GM18498 (cell line): ENCODE data around the gene CDC42EP5.
"Not testable (repeated sequence)": the region's sequence is repeated elsewhere in the genome, so short reads cannot be mapped to it uniquely, and the experiment has no call there.

Experiments used
- ATAC-seq: cut with Tn5 transposase; IDR thresholded peaks from one replicate; pipeline ENCODE4 v1.9.1; 2021; ENCODE audit warnings: mild to moderate bottlenecking, moderate library complexity; ENCODE audit not compliant: unreplicated experiment

Gene CDC42EP5, protein sequence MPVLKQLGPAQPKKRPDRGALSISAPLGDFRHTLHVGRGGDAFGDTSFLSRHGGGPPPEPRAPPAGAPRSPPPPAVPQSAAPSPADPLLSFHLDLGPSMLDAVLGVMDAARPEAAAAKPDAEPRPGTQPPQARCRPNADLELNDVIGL

DNA sequence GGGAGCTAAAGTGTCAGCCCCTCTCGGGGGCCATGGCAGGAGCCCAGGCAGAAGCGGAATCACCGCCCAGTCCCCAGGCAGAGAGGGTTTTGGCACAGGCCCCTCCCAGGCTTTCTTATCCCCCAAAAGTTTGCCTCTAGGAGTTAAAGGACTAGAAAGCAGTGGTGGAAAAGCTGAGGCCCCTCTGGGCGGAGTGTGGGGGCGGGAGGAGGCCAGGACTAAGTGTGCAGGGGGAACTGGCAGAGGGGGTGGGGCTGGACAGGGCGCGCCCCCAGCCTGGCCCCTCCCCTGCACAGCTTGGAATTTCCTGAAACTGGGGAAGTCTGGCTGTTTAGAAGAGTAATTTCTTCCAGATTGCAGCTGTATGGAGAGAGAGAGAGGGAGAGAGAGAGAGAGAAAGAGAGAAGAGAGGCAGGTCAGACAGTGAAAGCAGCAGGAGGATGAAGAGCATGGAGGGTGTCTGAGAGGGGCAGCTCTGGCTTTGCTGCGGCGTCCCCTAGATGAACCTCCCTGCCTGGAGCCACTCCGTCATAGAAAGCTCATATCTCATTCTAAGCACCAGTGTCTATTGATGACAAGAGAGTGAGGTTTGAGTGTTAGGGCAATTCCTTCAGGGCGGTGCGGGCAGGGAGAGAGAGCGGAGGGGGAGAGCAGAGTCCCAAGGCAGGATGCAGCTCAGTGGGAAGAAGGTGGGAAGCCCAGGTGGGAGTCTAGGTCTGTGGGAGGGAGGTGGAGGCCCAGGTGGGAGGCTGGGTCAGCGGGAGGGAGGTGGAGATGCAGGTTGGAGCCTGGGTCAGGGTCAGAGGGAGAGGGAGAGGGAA, at the start of gene CDC42EP5:
TSS of gene CDC42EP5 (minus strand) at position 226 of the 821 bp plus-strand sequence. CDS start 7,749 bp downstream, outside the sequence.
- no peak for ATAC-seq

DNA sequence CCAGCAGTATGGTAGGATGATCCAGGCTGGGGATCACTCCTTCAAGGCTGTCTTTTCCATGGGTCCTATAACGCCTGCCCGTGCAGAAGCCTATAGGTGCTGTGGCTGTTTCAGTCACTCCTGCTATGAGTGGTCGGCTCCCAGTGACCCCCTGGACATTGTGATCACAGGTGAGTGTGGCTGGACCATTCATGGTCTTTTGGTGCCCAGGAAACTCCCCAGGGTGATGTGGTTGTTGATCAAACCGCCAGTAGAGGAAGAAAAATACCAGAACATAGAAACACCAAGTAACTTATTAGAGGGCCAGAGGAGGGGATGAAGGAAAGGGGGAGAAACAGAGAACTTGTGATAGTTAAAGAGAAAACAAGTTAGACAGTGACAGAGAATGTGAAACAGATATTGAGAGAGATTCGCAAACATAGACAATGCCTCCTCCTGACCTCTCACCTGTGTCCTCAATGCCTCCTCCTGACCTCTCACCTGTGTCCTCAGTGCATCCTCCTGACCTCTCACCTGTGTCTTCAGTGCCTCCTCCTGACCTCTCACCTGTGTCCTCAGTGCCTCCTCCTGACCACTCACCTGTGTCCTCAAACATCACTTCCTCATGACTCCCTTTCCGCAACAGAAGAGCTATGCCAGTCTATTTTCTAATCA, 48.9 kb upstream of the CDC42EP5 start:
- no peak for ATAC-seq

DNA sequence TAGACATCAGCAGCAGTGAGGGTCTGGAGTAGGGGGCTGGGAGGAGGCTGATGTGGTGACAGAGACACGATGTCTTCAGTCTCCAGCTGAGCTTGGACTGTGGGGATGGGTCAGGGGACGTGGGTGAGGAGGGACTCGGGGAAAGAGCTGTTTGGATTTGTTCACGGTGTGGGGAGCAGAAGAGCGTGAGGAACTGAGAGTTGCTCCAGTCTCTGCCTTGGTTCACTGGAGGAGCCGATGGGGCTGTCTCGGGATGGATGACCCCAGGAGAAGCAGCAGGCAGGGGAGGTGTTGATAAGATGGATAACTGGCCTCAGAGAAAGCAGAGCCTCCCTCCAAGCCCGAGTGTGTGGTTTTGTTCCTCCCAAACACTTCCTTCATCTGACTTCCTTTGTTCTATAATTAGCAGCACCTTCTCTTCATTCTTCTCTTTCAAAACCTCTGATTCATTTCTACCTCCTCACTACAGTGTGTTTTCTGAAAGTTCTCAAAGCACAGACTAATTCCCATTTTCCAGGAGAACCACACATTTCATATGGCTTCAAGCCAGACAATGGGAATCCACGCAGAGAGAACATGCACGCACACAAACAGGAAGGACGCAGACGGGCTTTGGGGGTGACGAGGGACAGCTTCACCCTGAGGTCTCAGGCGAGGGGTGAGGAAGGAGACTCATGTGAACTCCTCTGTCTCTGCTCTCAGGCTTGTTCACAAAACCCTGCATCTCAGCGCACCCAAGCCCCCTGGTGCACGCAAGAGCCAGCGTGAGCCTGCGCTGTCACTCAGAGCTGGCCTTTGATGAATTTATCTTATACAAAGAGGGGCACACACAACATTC, 48.1 kb upstream of the CDC42EP5 start:
- ATAC-seq, result no peak

DNA sequence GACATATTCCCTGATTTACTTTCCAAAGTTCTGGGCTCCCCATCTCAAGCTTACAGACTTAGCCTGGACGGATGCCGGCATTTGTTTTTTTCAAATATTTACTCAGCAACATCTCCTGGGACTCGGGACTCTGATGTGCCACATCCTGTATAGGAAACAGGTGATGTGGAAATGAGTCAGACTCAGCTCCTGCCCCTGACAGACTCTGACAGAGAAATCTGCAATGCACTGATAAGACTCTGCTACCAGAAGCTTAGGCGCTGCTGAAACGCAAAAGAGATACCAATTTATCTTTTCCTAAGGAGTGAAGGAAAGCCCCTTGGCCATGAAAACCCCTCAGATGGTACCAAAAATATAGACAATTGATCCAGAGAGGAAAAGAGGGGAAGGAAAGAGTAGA, 45.7 kb upstream of the CDC42EP5 start:
- peak; percentile 48 for ATAC-seq

DNA sequence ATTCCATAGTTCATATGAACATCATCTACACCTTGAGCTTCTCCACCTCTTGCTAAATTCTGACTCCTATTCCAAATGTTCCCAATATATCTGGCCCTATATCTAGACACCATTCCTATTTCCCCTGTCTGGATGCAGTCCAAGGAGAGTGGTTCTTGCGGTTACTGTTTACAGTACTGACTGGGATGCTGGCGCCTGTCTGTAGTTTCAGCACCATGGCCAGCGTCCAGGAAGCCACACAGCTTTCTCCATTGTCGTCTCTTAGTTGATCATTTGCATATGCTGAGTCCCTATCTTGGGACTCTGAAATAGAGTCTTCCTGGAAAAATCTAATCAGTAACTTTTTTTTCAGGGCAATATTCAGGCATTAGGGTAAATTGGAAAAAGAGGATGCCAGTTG, 44.4 kb upstream of the CDC42EP5 start:
- no peak for ATAC-seq

DNA sequence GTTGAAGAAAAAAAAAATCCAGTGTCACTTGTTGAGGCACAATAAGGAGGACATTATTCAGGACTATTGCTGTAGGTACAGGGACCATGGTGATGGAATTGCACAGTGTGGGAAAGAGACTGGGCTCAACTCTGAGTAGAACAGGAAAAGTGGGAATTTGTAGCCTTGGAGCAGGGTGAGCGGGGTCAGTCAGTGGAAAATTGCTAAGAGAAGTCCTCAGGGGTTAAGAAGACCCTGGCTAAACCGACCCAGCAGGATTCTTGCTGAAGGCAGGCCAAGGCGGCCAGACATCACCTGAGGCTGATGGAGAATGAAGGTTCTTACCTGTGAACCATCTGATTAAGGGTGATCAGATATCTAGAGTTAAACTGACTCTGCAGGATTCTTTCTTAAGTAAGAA, 42.1 kb upstream of the CDC42EP5 start:
- no peak for ATAC-seq

DNA sequence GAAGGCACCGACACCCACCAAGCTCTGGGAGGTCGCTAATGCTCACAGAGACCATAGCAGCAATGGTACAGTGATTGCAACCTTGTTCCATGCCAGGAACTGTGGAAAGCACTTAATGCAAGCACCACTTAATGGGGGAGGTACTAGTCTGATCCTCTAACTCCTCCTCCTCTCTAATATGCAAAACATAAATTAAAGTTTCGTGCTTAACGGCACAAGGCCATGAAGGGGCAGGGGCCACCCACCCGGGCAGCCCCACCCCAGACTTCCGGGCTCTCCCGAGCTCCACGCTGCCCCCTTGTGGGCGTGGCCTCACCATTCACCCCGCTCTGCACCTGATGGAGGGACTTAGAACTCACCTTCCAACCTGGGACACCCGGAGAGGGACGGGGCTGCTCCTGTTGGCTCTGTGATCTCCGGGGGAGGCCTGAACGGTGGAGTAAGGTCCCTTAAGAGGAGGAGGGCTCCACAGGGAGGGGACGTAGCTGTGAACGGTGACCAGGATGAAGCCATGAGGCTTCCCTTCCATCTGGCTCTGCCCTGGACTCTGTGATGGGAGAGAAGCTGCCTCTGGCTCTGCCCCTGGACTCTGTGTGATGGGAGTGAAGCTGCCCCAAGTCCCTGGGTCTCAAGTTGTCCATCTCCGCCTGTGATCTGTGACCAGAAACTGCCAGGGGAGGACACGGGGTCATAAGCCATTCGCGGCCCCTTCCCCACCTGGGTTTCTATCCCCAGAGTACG, 36.3 kb upstream of the CDC42EP5 start:
- ATAC-seq, result not testable (repeated sequence)

DNA sequence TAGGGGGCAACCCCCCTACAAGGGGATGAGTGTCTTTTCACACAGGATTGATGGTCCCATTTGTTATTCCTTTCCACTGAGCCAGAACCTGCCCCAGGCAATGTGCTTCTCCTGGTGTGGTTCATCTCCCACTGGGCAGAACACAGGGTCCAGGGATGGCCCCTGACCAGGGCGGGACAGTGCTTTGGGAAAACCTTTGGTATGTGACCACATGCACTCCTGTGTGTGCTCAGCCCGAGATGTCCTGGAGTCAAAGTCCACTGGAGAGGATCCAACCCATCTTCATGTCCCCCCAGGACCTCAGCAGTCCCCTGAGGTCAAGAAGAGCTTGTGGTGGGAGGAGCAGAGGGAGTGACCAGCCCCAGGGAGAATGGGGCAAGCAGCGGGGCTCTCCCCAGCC, 35.4 kb upstream of the CDC42EP5 start:
- ATAC-seq, result not testable (repeated sequence)

DNA sequence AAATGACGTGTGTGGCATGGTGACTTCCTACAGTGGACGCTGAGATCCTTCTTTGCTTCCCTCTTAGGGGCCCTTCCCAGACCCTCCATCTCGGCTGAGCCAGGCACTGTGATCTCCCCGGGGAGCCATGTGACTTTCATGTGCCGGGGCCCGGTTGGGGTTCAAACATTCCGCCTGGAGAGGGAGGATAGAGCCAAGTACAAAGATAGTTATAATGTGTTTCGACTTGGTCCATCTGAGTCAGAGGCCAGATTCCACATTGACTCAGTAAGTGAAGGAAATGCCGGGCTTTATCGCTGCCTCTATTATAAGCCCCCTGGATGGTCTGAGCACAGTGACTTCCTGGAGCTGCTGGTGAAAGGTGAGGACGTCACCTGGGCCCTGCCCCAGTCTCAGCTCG, 34.7 kb upstream of the CDC42EP5 start:
- no peak for ATAC-seq

DNA sequence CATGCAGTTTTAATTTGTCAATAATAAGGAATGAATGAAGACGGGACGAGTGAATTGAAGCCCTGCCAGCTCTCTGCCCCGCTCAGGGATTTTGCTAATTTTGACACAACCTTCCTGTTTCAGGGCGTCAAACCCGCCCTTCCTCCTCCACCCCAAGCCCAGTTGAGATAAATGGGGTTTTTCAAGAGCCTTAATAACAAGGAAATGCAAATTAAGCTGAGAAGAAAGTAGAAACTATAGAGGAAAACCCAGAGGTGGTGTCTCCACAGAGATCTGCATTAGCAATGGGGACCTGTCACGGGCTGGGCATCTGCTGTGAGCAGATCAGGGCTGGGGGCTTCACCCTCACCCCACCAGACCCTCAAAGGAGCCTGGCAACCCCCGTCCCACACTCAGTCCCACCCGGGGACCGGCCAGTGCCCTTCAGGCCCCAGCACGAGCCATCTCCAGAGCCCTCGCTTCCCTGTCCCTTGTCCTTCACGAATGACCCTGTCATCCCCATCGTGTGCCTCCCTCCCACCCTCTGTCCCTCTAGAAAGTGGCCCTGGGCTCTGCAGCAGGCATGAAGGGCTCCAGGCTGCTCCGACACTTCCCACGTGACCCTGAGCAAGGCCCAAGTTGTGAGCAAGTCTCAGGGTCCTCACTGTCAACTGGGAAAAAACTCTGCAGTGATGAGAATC, 34.1 kb upstream of the CDC42EP5 start:
- not testable (repeated sequence) for ATAC-seq

DNA sequence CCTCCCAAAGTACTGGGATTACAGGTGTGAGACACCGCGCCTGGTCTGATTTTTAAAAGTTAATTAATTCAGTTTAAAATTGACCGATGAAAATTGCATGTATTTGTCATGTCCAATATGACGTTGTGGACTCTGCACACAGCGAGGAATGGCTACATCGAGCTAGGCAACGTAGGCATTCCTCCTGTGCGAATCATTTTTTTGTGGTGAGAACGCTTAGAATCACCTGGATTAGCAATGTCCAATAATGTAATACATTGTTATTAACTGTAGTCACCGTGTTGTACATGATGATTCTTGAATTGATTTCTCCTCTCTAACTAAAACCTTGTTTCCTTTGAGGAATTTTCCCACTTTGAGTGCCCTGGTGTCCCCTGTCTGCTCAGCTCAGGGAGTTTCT, 33.0 kb upstream of the CDC42EP5 start:
- ATAC-seq, result no peak

DNA sequence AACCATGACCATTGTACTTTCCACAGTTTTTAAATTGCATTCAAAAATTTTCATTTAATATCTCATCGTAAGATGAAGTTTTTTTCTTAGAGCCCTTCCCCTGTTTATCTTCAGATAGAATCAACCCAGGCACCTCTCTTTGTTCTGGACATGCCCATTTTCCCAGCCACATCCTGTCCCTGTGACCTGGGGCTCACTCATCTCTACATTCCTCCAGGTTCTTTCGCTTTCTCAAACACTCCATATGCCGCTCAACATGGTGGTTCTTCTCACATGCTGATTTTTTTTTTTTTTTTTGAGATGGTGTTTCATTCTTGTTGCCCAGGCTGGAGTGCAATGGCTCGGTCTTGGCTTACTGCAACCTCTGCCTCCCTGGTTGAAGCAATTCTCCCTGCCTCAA, 32.4 kb upstream of the CDC42EP5 start:
- not testable (repeated sequence) for ATAC-seq

DNA sequence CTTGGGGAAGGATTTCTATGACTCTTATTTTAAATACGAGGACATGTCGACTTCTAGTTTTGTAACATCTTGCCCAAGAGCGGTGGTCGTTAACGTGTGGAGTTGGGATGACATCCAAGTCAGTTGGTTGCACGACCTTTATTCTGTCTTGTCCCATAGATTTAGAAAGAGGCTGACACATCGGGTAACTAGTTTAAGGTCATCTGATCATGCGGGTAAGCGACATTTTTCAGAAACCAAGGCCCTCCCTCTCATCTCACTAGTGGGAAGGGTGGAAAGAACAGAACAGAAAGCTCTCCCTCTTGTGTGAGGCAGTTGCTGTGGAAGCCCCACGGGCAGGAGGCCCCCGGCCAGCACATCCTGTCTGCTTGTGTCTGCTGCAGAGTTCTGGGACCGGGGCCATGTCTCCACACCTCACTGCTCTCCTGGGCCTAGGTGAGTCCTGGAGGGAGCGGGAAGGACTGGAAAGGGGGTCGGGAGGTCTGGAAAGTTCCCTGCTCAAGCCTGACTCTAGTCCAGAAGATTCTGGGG, 29.5 kb upstream of the CDC42EP5 start, which contains the start of gene LAIR2:
TSS of gene LAIR2 (plus strand) at position 314 of the 531 bp plus-strand sequence. CDS start at position 402, 88 bp downstream.
- no peak for ATAC-seq

DNA sequence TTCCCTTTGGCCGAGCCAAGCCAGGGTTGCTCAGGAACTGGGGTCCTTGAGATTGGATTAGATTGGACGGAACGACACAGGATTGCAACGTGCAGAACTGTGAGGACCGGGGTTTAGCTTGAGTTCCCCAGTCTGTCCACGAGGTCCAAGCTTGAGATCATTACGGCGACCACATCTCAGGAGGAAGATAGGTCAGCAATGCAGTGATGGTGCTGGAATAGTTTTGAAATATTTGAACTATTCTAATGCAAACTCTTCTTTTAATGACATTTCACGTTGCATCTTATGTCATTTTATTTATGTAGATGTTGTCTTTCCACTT, 25.3 kb upstream of the CDC42EP5 start:
- ATAC-seq, result not testable (repeated sequence)

DNA sequence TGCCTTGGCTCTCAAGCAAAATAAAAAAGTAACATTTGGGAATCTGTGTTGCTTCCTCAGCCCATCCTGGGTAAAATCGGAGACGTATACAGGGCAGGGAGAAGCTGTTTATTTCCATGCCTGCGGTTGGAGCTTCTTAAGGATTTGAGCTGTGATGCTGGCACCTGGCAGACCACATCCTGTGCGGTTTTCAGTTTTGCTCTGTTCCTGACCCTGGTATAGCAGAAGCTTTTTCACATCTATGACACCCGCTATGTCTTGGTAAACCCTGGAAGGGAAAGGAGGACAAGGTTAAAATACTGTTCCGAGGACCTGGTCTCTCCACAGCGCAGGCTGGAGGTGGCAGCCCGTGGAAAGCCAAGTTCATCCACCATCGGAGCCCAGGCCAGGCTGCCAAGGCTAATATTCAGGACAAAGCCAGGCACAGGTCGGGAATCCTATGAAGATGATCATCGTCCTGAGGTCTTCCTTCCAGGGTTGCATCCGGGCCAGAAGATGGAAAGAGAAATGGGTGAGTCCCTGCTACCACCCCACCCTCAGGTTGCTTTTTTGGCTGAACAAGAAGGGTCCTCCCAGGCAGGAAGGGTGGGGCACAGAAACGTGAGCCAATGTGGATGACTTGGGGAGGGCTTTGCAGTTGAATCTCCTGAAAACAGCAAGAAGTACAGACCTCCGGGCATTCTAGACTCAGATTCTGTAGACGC, 24.8 kb upstream of the CDC42EP5 start:
- not testable (repeated sequence) for ATAC-seq

DNA sequence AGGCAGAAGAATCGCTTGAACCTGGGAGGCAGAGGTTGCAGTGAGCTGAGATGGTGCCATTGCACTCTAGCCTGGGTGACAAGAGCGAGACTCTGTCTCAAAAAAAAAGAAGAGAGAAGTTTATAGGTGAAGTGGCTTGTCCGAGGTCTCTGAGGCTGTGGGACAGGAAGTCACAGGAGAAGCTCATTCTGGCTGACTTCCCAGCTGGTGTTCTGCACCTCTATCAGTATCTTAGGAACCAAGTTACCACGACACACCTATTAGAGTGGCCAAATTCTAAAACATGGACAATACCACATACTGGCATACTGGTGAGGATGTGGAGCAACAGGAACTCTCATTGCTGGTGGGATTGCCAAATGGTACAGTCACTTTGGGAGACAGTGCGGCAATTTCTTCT, 22.2 kb upstream of the CDC42EP5 start:
- not testable (repeated sequence) for ATAC-seq

DNA sequence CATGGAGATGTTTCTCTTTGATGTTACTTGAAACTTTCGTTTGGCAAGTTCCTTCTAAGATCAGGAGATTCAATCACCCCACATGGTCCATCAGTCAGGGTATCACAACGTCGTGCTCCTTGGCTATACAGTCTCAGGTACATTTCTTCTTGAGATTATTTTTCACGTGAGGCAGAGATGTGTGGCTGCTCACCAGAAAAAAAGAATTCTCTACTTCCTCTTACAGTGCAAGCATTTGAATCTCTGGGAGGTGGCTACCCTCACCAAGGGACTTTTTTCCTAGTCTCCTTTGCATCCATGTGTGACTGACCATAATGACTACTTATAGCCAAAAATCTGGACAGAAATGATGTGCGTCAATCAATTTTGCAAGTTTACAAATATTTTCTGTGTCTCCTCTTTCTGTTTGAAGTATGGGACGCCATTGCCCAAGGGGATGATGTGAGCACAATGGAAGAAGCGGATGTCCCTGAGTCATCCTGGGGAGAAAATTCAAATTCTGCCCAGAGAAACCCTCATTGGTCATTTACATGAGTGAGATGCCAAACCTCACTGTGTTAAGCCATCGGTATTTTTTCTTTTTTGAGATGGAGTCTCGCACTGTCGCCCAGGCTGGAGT, 21.0 kb upstream of the CDC42EP5 start:
- ATAC-seq, result no peak

DNA sequence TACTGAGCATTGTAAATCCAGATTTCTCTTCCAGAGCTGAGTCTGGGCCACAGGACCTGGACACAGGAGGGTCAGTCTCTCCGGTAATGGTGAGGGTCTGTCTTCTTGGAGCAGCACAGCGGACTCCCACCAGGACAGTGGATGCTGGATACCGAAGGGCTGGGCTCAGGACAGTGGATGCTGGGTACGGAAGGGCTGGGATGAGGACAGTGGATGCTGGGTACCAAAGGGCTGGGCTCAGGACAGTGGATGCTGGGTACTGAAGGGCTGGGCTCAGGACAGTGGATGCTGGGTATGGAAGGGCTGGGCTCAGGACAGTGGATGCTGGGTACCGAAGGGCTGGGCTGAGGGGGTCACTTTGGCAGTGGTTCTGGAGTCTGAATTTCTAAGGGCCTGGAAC, 20.0 kb upstream of the CDC42EP5 start:
- not testable (repeated sequence) for ATAC-seq

DNA sequence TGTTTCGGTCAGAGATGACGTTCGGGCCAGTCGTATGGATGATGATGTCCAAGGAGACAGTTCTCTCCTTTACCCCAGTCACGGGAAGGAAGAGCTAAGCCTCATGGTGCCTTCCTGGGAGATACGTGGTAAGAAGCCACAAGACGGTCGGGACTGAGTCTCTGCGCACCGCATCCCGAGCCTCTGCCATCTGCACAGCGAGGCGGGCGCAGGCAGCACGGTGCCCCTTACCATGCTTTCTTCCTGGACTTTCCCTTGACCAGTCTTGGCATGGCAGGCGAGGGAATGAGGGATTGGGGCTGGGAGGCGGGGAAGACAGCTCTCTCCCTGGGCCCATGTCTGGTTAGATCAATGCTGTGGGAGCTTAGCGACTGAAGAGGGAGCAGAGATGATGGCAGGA, 19.5 kb upstream of the CDC42EP5 start:
- no peak for ATAC-seq
